Measurements from ENCODE around the gene IL13. TPM values are rescaled to one million over a fixed set of nuclear protein-coding genes. Genes with fewer than 3 reads are reported as not detected.
"Not testable (repeated sequence)": the region's sequence is repeated elsewhere in the genome, so short reads cannot be mapped to it uniquely, and the experiment has no call there.

The IL13 gene
- total RNA-seq, 4 donors from 2014 or later = not detected

DNA sequence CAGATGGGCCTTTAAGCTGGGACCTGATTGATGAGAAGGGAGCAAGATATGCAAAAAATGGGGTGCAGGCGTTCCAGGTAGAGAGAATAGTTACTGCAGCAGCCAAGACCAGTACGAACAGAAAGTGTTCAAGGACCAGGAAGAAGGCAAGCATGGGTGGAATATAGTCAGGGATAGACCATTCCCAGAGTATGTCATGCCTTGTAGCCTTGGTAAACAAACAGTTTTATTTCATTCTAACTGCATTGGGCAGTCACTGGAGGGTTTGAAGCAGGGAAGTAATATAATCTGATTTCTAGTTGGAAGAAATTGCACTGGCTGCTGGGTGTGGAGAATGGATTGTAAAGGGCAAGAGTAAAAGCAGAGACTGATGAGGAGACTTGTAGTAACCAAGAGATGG is 30.5 kb upstream of the IL13 start:
- H3K27me3 ChIP-seq = no peaks in the 10 kb centered on the region
- 88 to 89% methylated on average over 2 of the region's 2 CpGs for WGBS, 2 donors
- no peak overlapping the region for H3K27ac ChIP-seq
- TF ChIP-seq POLR2A (IDR thresholded peaks at IDR 0.05) = no peak
- TF ChIP-seq, protein P1, sequence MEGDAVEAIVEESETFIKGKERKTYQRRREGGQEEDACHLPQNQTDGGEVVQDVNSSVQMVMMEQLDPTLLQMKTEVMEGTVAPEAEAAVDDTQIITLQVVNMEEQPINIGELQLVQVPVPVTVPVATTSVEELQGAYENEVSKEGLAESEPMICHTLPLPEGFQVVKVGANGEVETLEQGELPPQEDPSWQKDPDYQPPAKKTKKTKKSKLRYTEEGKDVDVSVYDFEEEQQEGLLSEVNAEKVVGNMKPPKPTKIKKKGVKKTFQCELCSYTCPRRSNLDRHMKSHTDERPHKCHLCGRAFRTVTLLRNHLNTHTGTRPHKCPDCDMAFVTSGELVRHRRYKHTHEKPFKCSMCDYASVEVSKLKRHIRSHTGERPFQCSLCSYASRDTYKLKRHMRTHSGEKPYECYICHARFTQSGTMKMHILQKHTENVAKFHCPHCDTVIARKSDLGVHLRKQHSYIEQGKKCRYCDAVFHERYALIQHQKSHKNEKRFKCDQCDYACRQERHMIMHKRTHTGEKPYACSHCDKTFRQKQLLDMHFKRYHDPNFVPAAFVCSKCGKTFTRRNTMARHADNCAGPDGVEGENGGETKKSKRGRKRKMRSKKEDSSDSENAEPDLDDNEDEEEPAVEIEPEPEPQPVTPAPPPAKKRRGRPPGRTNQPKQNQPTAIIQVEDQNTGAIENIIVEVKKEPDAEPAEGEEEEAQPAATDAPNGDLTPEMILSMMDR (IDR thresholded peaks at IDR 0.05) = no peak
- no peak for DNase-seq
- intact Hi-C loops (cut with DNase I) = no loop called here
- H3K4me3 ChIP-seq (replicated peaks in 1 of 3) = no peak overlapping the region
- H3K4me1 ChIP-seq = no peaks in the 10 kb centered on the region
- H3K36me3 ChIP-seq = no peaks in the 10 kb centered on the region
- no peaks in the 10 kb centered on the region for H3K9me3 ChIP-seq

DNA sequence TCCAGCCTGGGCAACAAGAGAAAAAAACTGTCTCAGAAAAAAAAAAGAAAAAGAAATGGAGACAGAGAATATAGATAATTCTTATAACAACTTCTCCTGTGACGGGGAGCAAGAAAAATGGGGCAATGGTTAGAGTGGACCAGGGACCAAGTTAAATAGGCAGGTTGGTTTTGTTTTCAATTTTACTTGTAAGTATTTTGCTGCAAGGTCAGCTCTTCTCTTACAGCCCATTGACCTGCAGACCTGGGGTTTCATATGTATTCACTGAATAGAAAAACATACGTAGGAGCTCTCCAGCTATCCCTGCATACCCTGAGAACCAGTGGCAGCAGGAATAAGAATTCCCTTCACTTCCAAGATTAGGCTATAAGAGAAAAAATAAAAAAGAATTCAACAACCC is 29.2 kb upstream of the IL13 start:
- no peaks in the 10 kb centered on the region for H3K4me1 ChIP-seq
- WGBS, 2 donors = 93 to 99% methylated on average over 2 of the region's 2 CpGs
- intact Hi-C loops (cut with DNase I) = no loop called here
- TF ChIP-seq, protein P1 (IDR thresholded peaks at IDR 0.05) = no peak
- no peak for TF ChIP-seq POLR2A (IDR thresholded peaks at IDR 0.05)
- no peaks in the 10 kb centered on the region for H3K9me3 ChIP-seq
- H3K36me3 ChIP-seq = no peaks in the 10 kb centered on the region
- no peak overlapping the region for H3K4me3 ChIP-seq (replicated peaks in 1 of 3)
- DNase-seq = no peak
- no peak overlapping the region for H3K27ac ChIP-seq
- no peaks in the 10 kb centered on the region for H3K27me3 ChIP-seq

DNA sequence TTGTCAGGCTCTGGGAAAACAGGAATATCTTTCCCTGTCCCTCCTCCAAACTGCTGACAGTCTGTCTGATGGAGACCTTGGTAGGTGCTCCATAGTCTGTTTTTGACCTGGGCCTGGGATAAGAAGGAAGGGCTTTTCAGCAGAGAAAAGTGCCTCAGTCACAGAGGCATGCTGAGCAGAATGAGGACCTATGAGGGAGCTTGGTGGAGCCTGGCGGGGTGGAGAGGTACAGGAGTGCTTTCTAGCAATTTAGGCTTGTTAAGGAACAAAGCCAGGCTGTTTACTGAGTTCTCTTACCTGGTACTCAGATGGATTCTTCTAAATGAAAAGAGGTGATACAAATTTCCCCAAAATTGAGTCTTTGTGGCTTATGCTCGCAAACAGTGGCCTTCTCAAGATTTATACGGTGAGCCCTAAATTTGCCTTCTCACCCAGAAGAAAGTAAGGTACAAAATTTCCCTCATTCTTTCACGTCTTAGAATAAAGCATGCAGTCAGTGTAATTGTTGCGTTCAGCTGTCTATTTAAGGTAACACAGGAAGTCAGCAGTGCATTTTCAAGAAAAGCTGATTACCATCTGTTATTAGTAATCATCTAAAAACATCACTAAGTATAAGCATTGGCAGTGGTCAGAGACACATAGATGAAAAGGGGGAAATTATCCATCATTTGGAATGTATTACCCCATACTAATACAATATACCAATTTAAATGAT is 28.6 kb upstream of the IL13 start:
- no peak overlapping the region for H3K4me3 ChIP-seq (replicated peaks in 1 of 3)
- 88 to 89% methylated on average over 5 of the region's 5 CpGs for WGBS, 2 donors
- intact Hi-C loops (cut with DNase I) = no loop called here
- H3K4me1 ChIP-seq = no peaks in the 10 kb centered on the region
- DNase-seq = no peak
- no peak overlapping the region for H3K27ac ChIP-seq
- H3K9me3 ChIP-seq = no peaks in the 10 kb centered on the region
- no peaks in the 10 kb centered on the region for H3K36me3 ChIP-seq
- no peaks in the 10 kb centered on the region for H3K27me3 ChIP-seq
- TF ChIP-seq, protein P1 (IDR thresholded peaks at IDR 0.05) = no peak
- no peak for TF ChIP-seq POLR2A (IDR thresholded peaks at IDR 0.05)

DNA sequence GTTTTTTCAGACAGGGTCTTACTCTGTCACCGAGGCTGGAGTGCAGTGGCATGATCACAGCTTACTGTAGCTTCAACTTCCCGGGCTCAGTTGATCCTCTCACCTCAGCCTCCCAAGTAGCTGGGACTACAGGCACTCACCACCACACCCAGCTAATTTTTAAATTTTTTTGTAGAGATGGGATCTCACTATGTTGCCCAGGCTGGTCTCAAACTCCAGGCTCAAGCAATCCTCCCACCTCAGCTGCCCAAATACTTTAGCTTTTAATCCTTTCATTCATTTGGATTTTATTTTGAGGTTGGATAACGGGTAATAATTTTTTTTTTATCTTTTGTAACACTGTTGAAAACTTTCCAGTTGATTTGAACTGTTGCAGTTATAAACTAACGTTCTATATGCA is 24.4 kb upstream of the IL13 start:
- H3K4me3 ChIP-seq (replicated peaks in 1 of 3); H3K27ac ChIP-seq; DNase-seq; H3K9me3 ChIP-seq; intact Hi-C loops (cut with DNase I); H3K4me1 ChIP-seq; H3K27me3 ChIP-seq: not testable (repeated sequence)
- H3K36me3 ChIP-seq = peaks cover 4 to 13% of the 10 kb centered on the region in 2 donors
- WGBS, 2 donors = 95 to 97% methylated on average over 4 of the region's 4 CpGs

DNA sequence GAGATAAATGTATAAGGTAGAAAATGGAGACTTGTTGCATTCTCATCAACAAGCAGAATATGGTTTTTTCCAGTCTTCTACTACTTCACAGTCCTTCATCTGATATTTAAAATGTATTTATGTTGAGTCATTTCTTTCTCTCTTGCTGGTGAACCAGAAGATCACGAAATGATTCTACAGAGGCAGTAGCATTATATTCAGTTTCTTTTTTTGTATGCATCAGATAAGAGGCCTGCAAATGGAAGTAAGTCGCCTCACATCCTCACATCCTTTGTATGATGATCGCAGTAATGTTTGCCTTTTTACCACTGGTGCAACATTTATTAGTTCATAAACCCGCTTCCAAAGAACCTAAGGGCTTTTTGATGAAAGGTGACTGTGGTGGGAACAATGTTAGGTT is 22.1 kb upstream of the IL13 start:
- Histone ChIP-seq H3K4me1 (no peaks in the 10 kb centered on the region), H3K27me3 (no peaks in the 10 kb centered on the region), H3K36me3 (peaks cover 14 to 21% of the 10 kb centered on the region in 2 donors), H3K27ac (no peak overlapping the region), H3K4me3 (replicated peaks in 1 of 3) (no peak overlapping the region), H3K9me3 (no peaks in the 10 kb centered on the region)
- 75 to 95% methylated on average over 4 of the region's 4 CpGs for WGBS, 2 donors
- DNase-seq = no peak
- TF ChIP-seq, protein P1 (IDR thresholded peaks at IDR 0.05) = no peak
- no peak for TF ChIP-seq POLR2A (IDR thresholded peaks at IDR 0.05)
- intact Hi-C loops (cut with DNase I) = no loop called here

All from thyroid gland (tissue), 4 donors.